MCF 10A (cell line): ENCODE data around the gene HSPA2. TPM values are rescaled to one million over a fixed set of nuclear protein-coding genes. Genes with fewer than 3 reads are reported as not detected.

Experiments
- BruUV-seq: library from RNA; stranded (reverse); fragments of 400-500 nt; replicated peaks from 2 replicates; lab custom pipeline; 2021; lab: Mats Ljungman, UMichigan
- CTCF ChIA-PET: fragments of 300-600 bp; sonication (Branson Sonifier 250); formaldehyde crosslinking; extraction: SDS; loops from one replicate; lab custom pipeline; 2021; ENCODE audit warnings: antibody characterized with exemption, inconsistent platforms; lab: Yijun Ruan, JAX
- POLR2A ChIA-PET: fragments of 300-600, 350-650 bp; sonication (Branson Sonifier 250); formaldehyde crosslinking; extraction: SDS; loops from one replicate; lab custom pipeline; 2020; ENCODE audit warnings: antibody characterized with exemption, inconsistent platforms; lab: Yijun Ruan, JAX
- DNase-seq: peaks from one replicate; pipeline ENCODE4 v3.0.0-alpha.2; 2018; ENCODE audit not compliant: unreplicated experiment
- H3K27ac Mint-ChIP-seq: one replicate; pipeline ENCODE4 v1.8.0; 2022; ENCODE audit warnings: mild to moderate bottlenecking, low read depth, mixed read lengths; ENCODE audit not compliant: unreplicated experiment
- H3K27me3 Mint-ChIP-seq: one replicate; pipeline ENCODE4 v1.8.0; 2022; ENCODE audit warnings: mixed read lengths; ENCODE audit not compliant: insufficient read depth, unreplicated experiment
- H3K36me3 Mint-ChIP-seq: one replicate; pipeline ENCODE4 v1.8.0; 2022; ENCODE audit warnings: mild to moderate bottlenecking, moderate library complexity, mixed read lengths; ENCODE audit not compliant: insufficient read depth, unreplicated experiment
- H3K4me1 Mint-ChIP-seq: one replicate; pipeline ENCODE4 v1.8.0; 2022; ENCODE audit warnings: mixed read lengths; ENCODE audit not compliant: insufficient read depth, unreplicated experiment
- H3K4me3 Mint-ChIP-seq: one replicate; pipeline ENCODE4 v1.8.0; 2022; ENCODE audit warnings: mild to moderate bottlenecking, moderate library complexity, mixed read lengths; ENCODE audit not compliant: unreplicated experiment
- H3K9me3 Mint-ChIP-seq: one replicate; pipeline ENCODE4 v1.8.0; 2022; ENCODE audit warnings: mixed read lengths; ENCODE audit not compliant: unreplicated experiment
- CTCF ChIP-seq: fragments of 200-600 bp; IDR thresholded peaks from one replicate; pipeline ENCODE4 v1.8.0; 2022; ENCODE audit warnings: antibody characterized with exemption, mild to moderate bottlenecking; ENCODE audit not compliant: unreplicated experiment
- intact Hi-C: fragments of 100-400 bp; cut with micrococcal nuclease; formaldehyde crosslinking; loops from 2 replicates; pipeline ENCODE4 v1.14.1; 2022
- total RNA-seq: library from RNA; stranded (reverse); gene quantifications from 2 replicates; pipeline ENCODE4 v1.2.3, GENCODE V29; 2022

Gene HSPA2
- total RNA-seq, 1 experiment from 2014 or later, result 0.51 TPM

- TF ChIP-seq CTCF, result no peak
- no peaks in the 10 kb centered on the region for H3K9me3 Mint-ChIP-seq
- no peak within 1 kb of the TSS for H3K27ac Mint-ChIP-seq
- ChIA-PET CTCF (interaction anchor here (0.7 to 1.5 kb wide), 6 partner anchors 9 to 856 kb away, joined by 3 to 8 read pairs (median 3); partner anchors contain the start of gene HSPA2), POLR2A (interaction anchor here (0.9 to 1.4 kb wide), 2 partner anchors 9 to 79 kb away, joined by 3 read pairs; no protein-coding TSS in a partner anchor)
- DNase-seq, result no peak
- no peaks in the 10 kb centered on the region for H3K4me1 Mint-ChIP-seq
- no peak within 1 kb of the TSS for H3K4me3 Mint-ChIP-seq
- BruUV-seq, result no TSS peak
- H3K36me3 Mint-ChIP-seq, result no peaks in the 10 kb centered on the region
- H3K27me3 Mint-ChIP-seq, result peaks cover 10% of the 10 kb centered on the region
- intact Hi-C loops, result no loop called here
Observed at GRCh38 chr14:64549791-64550620, 9.5 kb downstream of the HSPA2 start, which contains the start of gene PPP1R36. TSS of gene PPP1R36 (plus strand) at chr14:64549961. CDS start at chr14:64549998, 37 bp downstream.

- Mint-ChIP-seq H3K4me3 (no peak overlapping the region), H3K4me1 (no peaks in the 10 kb centered on the region), H3K36me3 (peaks cover 4% of the 10 kb centered on the region), H3K27ac (no peak overlapping the region), H3K9me3 (no peaks in the 10 kb centered on the region), H3K27me3 (peaks cover 10% of the 10 kb centered on the region)
- ChIA-PET POLR2A (interaction anchor here (0.5 to 1.8 kb wide), 6 partner anchors 9 to 231 kb away, joined by 3 to 8 read pairs (median 3); partner anchors contain the start of gene HSPA2), CTCF (interaction anchor here (0.7 to 1.5 kb wide), 6 partner anchors 10 to 856 kb away, joined by 3 to 8 read pairs (median 3); partner anchors contain the start of gene HSPA2)
- intact Hi-C loops, result no loop called here
- no peak for DNase-seq
- TF ChIP-seq CTCF, result no peak
- no TSS peak for BruUV-seq
Observed at GRCh38 chr14:64550621-64551333, 10.2 kb downstream of the HSPA2 start.

GRCh38 chr14:64554556-64554955 lies 14.0 kb downstream of the HSPA2 start:
- ChIA-PET CTCF (interaction anchor here (0.8 to 1.8 kb wide), 4 partner anchors 8 to 82 kb away, joined by 3 to 6 read pairs (median 3); partner anchors contain the start of gene HSPA2), POLR2A (interaction anchor here (1.5 kb wide), 1 partner anchor 9 kb away, joined by 3 read pairs; no protein-coding TSS in a partner anchor)
- BruUV-seq, result no TSS peak
- peaks cover 10% of the 10 kb centered on the region for H3K27me3 Mint-ChIP-seq
- no peak for TF ChIP-seq CTCF
- H3K4me1 Mint-ChIP-seq, result no peaks in the 10 kb centered on the region
- peaks cover 7% of the 10 kb centered on the region for H3K36me3 Mint-ChIP-seq
- no peaks in the 10 kb centered on the region for H3K9me3 Mint-ChIP-seq
- no peak overlapping the region for H3K4me3 Mint-ChIP-seq
- DNase-seq, result no peak
- intact Hi-C loops, result no loop called here
- no peak overlapping the region for H3K27ac Mint-ChIP-seq
